Aorta (tissue), 5 donors: Measurements from ENCODE around the gene GALR1. TPM values are rescaled to one million over a fixed set of nuclear protein-coding genes. Genes with fewer than 3 reads are reported as not detected.

Experiments
- ATAC-seq: fragments of 200-7000 bp; cut with Tn5 transposase; one replicate; pipeline ENCODE4 v1.9.1; 2022; ENCODE audit warnings: moderate library complexity; ENCODE audit not compliant: low FRiP score
- DNase-seq, 2 donors: peaks; one replicate each; pipeline ENCODE4 v3.0.0-alpha.2; 2020
- H3K27ac ChIP-seq, 2 donors: one replicate each; pipeline ENCODE4 v1.5.1; 2013; ENCODE audit warnings: low read length in 2 of 2, mild to moderate bottlenecking in 2 of 2, moderate library complexity in 2 of 2, control low read depth in 1 of 2, inconsistent platforms in 1 of 2, low read depth in 1 of 2
- H3K27me3 ChIP-seq, 2 donors: one replicate each; pipeline ENCODE4 v1.6.1; 2013; ENCODE audit warnings: control low read depth in 1 of 2, low read length in 1 of 2, mild to moderate bottlenecking in 1 of 2, moderate library complexity in 1 of 2; ENCODE audit not compliant: insufficient read depth in 2 of 2, control insufficient read depth in 1 of 2
- H3K36me3 ChIP-seq, 2 donors: one replicate each; pipeline ENCODE4 v1.6.1; 2013; ENCODE audit warnings: control low read depth in 1 of 2, low read length in 1 of 2, mild to moderate bottlenecking in 1 of 2; ENCODE audit not compliant: insufficient read depth in 2 of 2, control insufficient read depth in 1 of 2
- H3K4me1 ChIP-seq, 2 donors: one replicate each; pipeline ENCODE4 v1.6.1; 2013; ENCODE audit warnings: low read length in 2 of 2, control low read depth in 1 of 2, mild to moderate bottlenecking in 1 of 2, moderate library complexity in 1 of 2; ENCODE audit not compliant: insufficient read depth in 2 of 2, control insufficient read depth in 1 of 2
- H3K4me3 ChIP-seq, 2 donors: one replicate each; pipeline ENCODE4 v1.5.1; 2013; ENCODE audit warnings: low read length in 2 of 2, control low read depth in 1 of 2, mild to moderate bottlenecking in 1 of 2
- H3K9me3 ChIP-seq: one replicate; pipeline ENCODE4 v1.6.1; 2013; ENCODE audit warnings: mild to moderate bottlenecking, low read length; ENCODE audit not compliant: control insufficient read depth
- WGBS, 2 donors: extraction: QIAGEN DNeasy Blood & Tissue Kit; methylation state at CpG; one replicate each; pipeline ENCODE4 v1.1.7; 2013; 5-methylcytosine and 5-hydroxymethylcytosine counted together
- intact Hi-C, 2 donors: fragments of 100-400 bp; cut with DNase I; formaldehyde crosslinking; loops; one replicate each; pipeline versions ENCODE4 v1.14.2 to v1.15.0; 2022
- polyA plus RNA-seq, 2 donors: library from polyadenylated mRNA; stranded (reverse); fragments of 200-250 nt; gene quantifications; one replicate each; pipeline ENCODE4 v1.2.3, GENCODE V29; 2013
- total RNA-seq, 2 donors: library from RNA; stranded (reverse); fragmentation: NEBNext Ultra II Directional; extraction: Animal tissue kit (Norgen Biotek cat#: 25700); gene quantifications; one replicate each; pipeline ENCODE4 v1.2.1, GENCODE V29; 2021
- donor health status: healthy with polysubstance abuse.
- donor health status: Bipolar disorder and iron deficiency.
- donor health status: DM: no; HTN: no; CAD: no.
- donor health status: DM: no; HTN: no; CAD: no.
- donor health status: DM: yes; HTN: yes; CAD: no.

GALR1 gene
- total and polyA plus RNA-seq, 4 donors, result under 0.01 to 0.24 TPM; not detected in 2

GRCh38 chr18:77300579-77300978 is 50.9 kb downstream of the GALR1 start:
- H3K27me3 ChIP-seq, result no peaks in the 10 kb centered on the region
- intact Hi-C loops, result no loop called here
- WGBS, 2 donors, result 47 to 52% methylated on average over 7 of the region's 7 CpGs
- no peaks in the 10 kb centered on the region for H3K9me3 ChIP-seq
- no peaks in the 10 kb centered on the region for H3K36me3 ChIP-seq
- H3K4me1 ChIP-seq, result no peaks in the 10 kb centered on the region
- no peak overlapping the region for H3K4me3 ChIP-seq
- DNase-seq, result no peak
- ATAC-seq, result no peak
- H3K27ac ChIP-seq, result no peak overlapping the region

- intact Hi-C loops, result no loop called here
- ATAC-seq, result no peak
These were observed 54.6 kb downstream of the GALR1 start for GRCh38 chr18:77304268-77304667.

GRCh38 chr18:77305676-77306075 is 56.0 kb downstream of the GALR1 start:
- no peak for DNase-seq
- Histone ChIP-seq H3K4me1 (no peaks in the 10 kb centered on the region), H3K4me3 (no peak overlapping the region), H3K36me3 (no peaks in the 10 kb centered on the region), H3K27ac (no peak overlapping the region), H3K9me3 (no peaks in the 10 kb centered on the region), H3K27me3 (no peaks in the 10 kb centered on the region)
- WGBS, 2 donors, result 92 to 95% methylated on average over 4 of the region's 4 CpGs
- intact Hi-C loops, result no loop called here
- no peak for ATAC-seq

More at GRCh38 chr18:77304268-77304667, 54.6 kb downstream of the GALR1 start:
- Histone ChIP-seq H3K36me3 (no peaks in the 10 kb centered on the region), H3K4me1 (no peaks in the 10 kb centered on the region), H3K27me3 (no peaks in the 10 kb centered on the region), H3K4me3 (no peak overlapping the region), H3K27ac (no peak overlapping the region), H3K9me3 (no peaks in the 10 kb centered on the region)
- WGBS, 2 donors, result 55 to 65% methylated on average over 7 of the region's 7 CpGs
- no peak for DNase-seq

GRCh38 chr18:77308216-77308615 is 58.6 kb downstream of the GALR1 start:
- Histone ChIP-seq H3K27me3 (no peaks in the 10 kb centered on the region), H3K9me3 (no peaks in the 10 kb centered on the region), H3K4me1 (no peaks in the 10 kb centered on the region), H3K27ac (no peak overlapping the region), H3K4me3 (no peak overlapping the region), H3K36me3 (no peaks in the 10 kb centered on the region)
- ATAC-seq (no peak), DNase-seq (no peak)
- WGBS, 2 donors, result 72 to 78% methylated on average over 6 of the region's 6 CpGs
- intact Hi-C loops, result no loop called here

- H3K27me3 ChIP-seq, result no peaks in the 10 kb centered on the region
- no peak overlapping the region for H3K4me3 ChIP-seq
- no peaks in the 10 kb centered on the region for H3K36me3 ChIP-seq
- H3K4me1 ChIP-seq, result no peaks in the 10 kb centered on the region
- peaks cover 4% of the 10 kb centered on the region for H3K9me3 ChIP-seq
- no peak overlapping the region for H3K27ac ChIP-seq
- DNase-seq (no peak), ATAC-seq (no peak)
- intact Hi-C loops, result no loop called here
- 84 to 88% methylated on average over 6 of the region's 6 CpGs for WGBS, 2 donors
These were observed 64.9 kb downstream of the GALR1 start for GRCh38 chr18:77314511-77314910.

- WGBS, 2 donors, result 90 to 92% methylated on average over 10 of the region's 10 CpGs
These were observed 65.3 kb downstream of the GALR1 start for GRCh38 chr18:77314952-77315351.

GRCh38 chr18:77316008-77316407 is 66.4 kb downstream of the GALR1 start:
- no peak for ATAC-seq
- H3K4me3 ChIP-seq, result no peak overlapping the region
- H3K36me3 ChIP-seq, result no peaks in the 10 kb centered on the region
- WGBS, 2 donors, result 48 to 57% methylated on average over 3 of the region's 3 CpGs
- no peak for DNase-seq
- intact Hi-C loops, result no loop called here
- H3K4me1 ChIP-seq, result no peaks in the 10 kb centered on the region
- H3K9me3 ChIP-seq, result peaks cover 4% of the 10 kb centered on the region
- H3K27me3 ChIP-seq, result no peaks in the 10 kb centered on the region
- H3K27ac ChIP-seq, result no peak overlapping the region

More at GRCh38 chr18:77314952-77315351, 65.3 kb downstream of the GALR1 start:
- no peak for ATAC-seq
- no peak overlapping the region for H3K27ac ChIP-seq
- no peaks in the 10 kb centered on the region for H3K4me1 ChIP-seq
- intact Hi-C loops, result no loop called here
- no peak overlapping the region for H3K4me3 ChIP-seq
- peaks cover 4% of the 10 kb centered on the region for H3K9me3 ChIP-seq
- H3K27me3 ChIP-seq, result no peaks in the 10 kb centered on the region
- H3K36me3 ChIP-seq, result no peaks in the 10 kb centered on the region
- DNase-seq, result no peak

GRCh38 chr18:77316641-77317040 is 67.0 kb downstream of the GALR1 start:
- Histone ChIP-seq H3K4me1 (no peaks in the 10 kb centered on the region), H3K9me3 (peaks cover 4% of the 10 kb centered on the region)

GRCh38 chr18:77320971-77321559 is 71.4 kb downstream of the GALR1 start:
- Histone ChIP-seq H3K36me3 (no peaks in the 10 kb centered on the region), H3K27me3 (no peaks in the 10 kb centered on the region), H3K4me1 (no peaks in the 10 kb centered on the region), H3K9me3 (peaks cover 5% of the 10 kb centered on the region), H3K4me3 (no peak overlapping the region), H3K27ac (no peak overlapping the region)
- 33 to 34% methylated on average over 5 of the region's 5 CpGs for WGBS, 2 donors
- intact Hi-C loops, result no loop called here
- no peak for DNase-seq
- no peak for ATAC-seq

More at GRCh38 chr18:77316641-77317040, 67.0 kb downstream of the GALR1 start:
- H3K27me3 ChIP-seq, result no peaks in the 10 kb centered on the region
- DNase-seq, result no peak
- intact Hi-C loops, result no loop called here
- no peak overlapping the region for H3K27ac ChIP-seq
- H3K4me3 ChIP-seq, result no peak overlapping the region
- H3K36me3 ChIP-seq, result no peaks in the 10 kb centered on the region
- WGBS, 2 donors, result 42 to 61% methylated on average over 4 of the region's 4 CpGs
- ATAC-seq, result no peak
